GM19372 (cell line): ENCODE measurements around the gene SPRED2.
"Not testable (repeated sequence)": the region's sequence is repeated elsewhere in the genome, so short reads cannot be mapped to it uniquely, and the experiment has no call there.

Source experiments
- ATAC-seq: cut with Tn5 transposase; IDR thresholded peaks from one replicate; pipeline ENCODE4 v1.9.1; 2021; ENCODE audit warnings: mild to moderate bottlenecking, low read depth, moderate library complexity; ENCODE audit not compliant: unreplicated experiment

SPRED2 gene

GRCh38 chr2:65319072-65319673 lies 113.2 kb downstream of the SPRED2 start:
- no peak for ATAC-seq

- ATAC-seq: no peak
These were observed 114.6 kb downstream of the SPRED2 start for GRCh38 chr2:65317841-65318240.

- ATAC-seq: not testable (repeated sequence)
These were observed 115.0 kb downstream of the SPRED2 start for GRCh38 chr2:65317351-65317750.

DNA sequence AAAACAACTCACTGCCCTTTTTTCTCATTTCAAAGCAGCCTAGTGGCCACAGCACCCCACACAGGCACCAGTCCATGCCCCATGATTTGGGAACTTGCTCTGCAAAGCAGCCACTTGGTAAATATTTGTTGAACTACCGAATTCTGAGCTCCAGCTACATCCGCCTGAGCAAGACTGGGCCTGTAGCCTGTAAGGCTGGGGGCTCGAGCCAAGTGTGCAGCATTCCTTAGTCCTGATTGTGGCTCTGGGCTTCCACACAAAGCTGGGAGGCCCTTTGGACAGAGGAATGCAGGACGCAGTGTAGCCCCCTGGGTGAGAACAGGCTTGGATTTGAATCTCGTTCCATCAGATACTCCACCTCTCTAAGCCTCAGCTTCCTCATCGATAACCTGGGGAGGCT lies 116.3 kb downstream of the SPRED2 start:
- no peak for ATAC-seq

DNA sequence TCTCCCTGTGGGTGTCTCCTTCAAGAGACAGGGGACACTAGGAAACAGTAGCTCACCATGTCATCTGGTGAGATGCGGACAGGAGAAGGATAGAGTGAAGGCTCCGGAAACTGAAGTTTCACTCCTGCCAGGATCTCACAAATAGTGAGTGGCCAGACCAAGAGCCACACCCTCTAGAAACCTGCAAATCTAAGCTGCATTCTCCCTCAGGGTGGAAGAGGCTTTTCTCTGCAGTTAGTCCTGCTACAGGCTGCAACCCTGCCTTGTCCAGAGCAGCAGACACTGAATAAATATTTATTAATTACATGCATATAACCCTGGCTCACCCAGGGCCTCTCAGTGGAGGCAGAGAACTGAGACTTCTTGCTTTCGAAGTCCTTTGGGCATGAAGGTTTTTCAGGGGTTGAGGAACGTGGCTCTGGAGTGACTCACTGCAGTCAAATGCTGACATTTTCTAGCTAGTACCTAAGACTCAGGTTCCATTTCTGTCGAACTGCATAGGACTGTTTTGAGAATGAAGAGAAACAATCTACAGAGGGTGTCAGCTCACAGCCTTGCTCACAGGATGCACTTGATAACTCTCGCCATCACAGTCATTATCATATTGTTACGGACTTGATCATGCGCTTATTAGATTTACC lies 117.5 kb downstream of the SPRED2 start:
- ATAC-seq: no peak

DNA sequence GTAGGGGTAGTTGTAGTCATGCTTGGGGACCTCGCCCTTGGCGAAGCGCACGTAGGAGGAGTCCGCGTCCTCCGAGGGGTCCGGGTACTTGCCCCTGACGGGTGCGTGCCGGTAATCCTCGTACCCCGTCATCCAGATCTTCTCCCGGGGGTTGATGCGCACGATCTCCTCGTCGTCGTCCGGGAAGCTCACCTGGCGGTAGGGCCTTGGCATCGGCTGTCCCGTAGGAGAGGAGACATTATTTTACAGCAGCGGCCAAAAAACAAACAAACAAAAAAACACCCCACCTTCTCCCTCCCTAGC lies 118.5 kb downstream of the SPRED2 start:
- ATAC-seq: no peak

- no peak for ATAC-seq
These were observed 119.1 kb downstream of the SPRED2 start for GRCh38 chr2:65313126-65313953.

GRCh38 chr2:65311596-65311995 lies 120.8 kb downstream of the SPRED2 start:
- ATAC-seq: no peak

DNA sequence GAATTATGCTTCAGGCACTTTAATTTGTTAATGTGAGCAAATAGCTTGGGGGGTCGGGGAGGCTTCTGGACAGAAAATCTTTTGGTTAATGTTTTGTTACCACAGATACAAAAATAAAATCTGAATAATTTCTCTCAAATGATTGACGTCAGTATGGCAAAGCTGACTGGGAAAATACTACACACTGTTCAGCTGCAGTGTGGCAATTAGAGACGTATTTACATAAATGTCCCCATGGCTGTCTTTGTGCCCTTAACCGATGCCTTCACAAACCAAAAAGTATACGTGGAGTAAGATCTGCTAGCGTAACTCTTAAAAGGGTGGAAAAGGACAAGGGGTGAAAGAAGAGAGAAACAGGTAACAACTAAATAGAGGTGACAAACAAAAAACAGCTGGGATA lies 121.3 kb downstream of the SPRED2 start:
- no peak for ATAC-seq

GRCh38 chr2:65309699-65310098 lies 122.7 kb downstream of the SPRED2 start:
- ATAC-seq: no peak

DNA sequence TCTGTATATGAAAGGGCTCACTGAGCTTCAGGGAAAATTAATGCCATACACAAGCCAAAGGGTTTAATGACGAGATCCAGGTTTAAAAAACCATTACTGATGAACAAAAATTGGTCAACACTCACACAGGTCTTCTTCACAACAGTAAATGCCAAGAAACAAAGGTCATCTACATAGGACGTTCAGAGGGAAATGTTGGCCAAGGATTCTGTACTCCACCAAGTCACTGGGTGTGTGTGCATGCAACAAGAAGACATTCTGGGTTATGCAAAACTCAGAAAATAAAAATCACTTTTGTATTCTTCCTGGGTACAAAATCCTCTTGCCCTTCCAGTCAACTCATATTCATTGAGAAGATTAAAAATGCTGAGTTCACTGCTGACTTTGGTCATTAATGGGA lies 126.5 kb downstream of the SPRED2 start:
- no peak for ATAC-seq

- peak; percentile 84 for ATAC-seq
These were observed 131.4 kb downstream of the SPRED2 start for GRCh38 chr2:65300761-65301711.

GRCh38 chr2:65300134-65300760 lies 132.2 kb downstream of the SPRED2 start:
- no peak for ATAC-seq

- ATAC-seq: no peak
These were observed 133.2 kb downstream of the SPRED2 start for GRCh38 chr2:65299246-65299645.

DNA sequence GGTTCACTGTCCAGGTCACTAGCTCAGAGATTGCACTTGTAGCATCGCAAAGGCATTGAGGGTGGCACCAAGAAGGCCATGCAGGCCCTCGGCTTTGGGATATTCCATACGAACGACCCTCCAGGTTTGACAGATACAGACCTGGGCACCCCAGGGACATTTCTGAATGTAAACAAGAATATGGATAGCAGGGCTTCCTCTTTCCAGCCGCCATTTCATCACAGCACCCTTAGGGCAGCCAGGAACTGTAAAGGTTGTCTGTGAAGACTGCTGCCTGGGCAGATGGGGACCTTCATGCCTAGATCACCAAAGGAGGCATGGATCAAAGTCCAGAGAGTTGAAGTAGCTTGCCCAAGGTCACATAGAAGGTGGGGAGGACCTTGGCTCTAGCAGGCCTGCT lies 134.3 kb downstream of the SPRED2 start:
- no peak for ATAC-seq

GRCh38 chr2:65297544-65297943 lies 134.9 kb downstream of the SPRED2 start:
- ATAC-seq: no peak

- no peak for ATAC-seq
These were observed 135.4 kb downstream of the SPRED2 start for GRCh38 chr2:65296971-65297370.

- ATAC-seq: no peak
These were observed 137.7 kb downstream of the SPRED2 start for GRCh38 chr2:65294701-65295100.

- no peak for ATAC-seq
These were observed 138.3 kb downstream of the SPRED2 start for GRCh38 chr2:65294136-65294535.

DNA sequence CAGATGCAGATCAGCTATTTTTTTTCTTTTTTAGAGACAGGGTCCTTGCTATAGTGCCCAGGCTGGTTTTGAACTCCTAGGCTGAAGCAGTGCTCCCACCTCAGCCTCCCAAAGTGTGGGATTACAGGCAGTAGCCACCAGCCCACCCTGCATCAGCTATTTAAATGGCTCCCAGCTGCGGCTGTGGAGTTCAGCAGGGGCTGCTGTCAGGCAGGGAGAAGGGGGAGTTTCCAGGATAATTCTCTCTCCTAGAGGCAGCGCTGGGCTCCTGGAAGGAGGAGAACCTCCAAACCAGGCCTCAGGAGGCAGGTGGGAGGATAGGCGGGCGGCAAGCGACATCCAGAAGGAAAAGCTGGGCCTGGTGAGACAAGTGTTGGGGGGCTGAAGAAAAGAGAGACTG lies 139.0 kb downstream of the SPRED2 start:
- no peak for ATAC-seq
